Effector CD8-positive, alpha-beta T cell (primary cell): ENCODE results near the gene IFTAP.
"Not testable (repeated sequence)": the region's sequence is repeated elsewhere in the genome, so short reads cannot be mapped to it uniquely, and the experiment has no call there.

Experiments
- DNase-seq: peaks from one replicate; lab custom pipeline; 2025; lab: John Stamatoyannopoulos, UW
- total RNA-seq, 4 experiments: gene quantifications; one replicate each; lab custom pipeline; 2026; lab: John Stamatoyannopoulos, UW

Gene IFTAP, protein sequence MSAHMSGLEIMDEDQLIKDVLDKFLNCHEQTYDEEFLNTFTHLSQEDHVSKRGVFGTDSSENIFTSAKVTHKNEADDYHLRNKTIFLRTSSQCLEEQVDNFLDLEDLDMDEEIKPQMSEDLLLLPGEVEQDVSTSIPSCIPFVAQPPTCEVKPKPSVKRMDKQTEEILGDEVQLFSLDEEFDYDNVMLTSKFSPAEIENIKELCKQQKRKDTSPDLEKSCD
- 0.18 to 1.4 (median 0.84) reads per million in 4 experiments for total RNA-seq

DNA sequence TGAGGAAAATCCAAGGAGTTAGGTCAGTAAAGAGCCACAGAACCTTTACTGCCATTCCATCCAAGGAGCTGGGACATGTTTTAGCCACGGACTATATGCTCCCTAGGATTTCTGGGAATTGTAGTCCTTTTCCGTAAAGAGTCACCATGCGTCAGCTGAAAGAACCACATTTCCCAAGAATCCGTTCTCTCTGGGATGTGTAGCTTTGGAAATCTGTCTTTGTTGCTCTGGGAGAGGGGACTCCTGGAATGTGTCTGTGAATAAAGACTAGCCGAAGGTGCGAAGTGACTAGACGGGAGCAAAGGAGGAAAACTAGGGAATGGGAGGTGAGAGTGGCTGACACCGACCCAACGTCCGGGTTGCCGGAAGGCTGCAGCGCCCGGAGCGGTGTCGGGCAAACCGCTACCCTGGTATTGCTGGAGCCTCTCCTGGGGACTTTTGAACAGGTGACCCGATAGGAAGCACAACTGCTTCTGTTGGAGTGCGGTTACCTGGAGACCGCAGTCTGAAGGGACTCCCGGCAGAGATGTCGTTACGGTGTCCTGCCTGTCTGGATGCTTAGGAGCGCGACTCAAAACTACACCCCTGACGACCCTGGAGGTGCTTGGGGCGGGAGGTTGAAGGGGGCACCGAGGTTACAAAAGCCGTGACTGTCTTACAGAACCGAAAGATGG lies at the start of gene IFTAP:
IFTAP (plus strand) TSS at position 187 of the 674 bp plus-strand sequence. CDS start 15,602 bp downstream, outside the sequence.
- no peak for DNase-seq

DNA sequence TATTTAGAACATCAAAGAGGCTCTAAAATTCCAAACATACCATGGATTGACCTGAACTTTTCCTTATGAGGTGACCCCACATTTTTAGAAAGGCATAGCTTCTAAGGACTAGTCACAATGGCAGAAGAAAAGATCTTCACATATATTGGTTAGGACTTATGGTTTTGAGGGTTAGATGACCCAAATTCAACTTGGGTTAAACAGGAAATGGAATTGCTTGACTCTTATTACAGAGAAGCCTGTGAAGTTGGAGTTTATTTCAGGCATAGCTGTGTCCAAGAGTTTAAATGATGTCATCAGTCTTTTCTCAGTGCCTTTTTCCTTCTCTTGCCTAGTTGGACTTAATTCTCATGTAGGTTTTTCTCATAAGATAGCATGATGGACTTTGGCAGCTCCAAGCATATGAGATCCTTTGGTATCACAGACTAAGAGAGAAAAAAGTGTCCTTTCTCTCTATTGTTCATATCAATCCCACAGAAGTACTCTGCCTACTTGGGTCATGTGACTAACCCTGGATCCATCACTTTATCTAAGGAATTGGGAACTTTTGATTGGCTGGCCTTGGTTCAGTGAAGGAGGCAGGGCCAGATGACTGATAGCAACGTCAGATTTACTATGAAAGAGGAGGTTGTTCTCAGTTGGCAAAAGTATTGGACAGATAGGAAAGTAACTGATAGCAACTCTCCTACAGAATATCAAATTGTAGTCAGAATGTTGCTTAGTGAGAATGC lies 43.8 kb upstream of the IFTAP start:
- no peak for DNase-seq

DNA sequence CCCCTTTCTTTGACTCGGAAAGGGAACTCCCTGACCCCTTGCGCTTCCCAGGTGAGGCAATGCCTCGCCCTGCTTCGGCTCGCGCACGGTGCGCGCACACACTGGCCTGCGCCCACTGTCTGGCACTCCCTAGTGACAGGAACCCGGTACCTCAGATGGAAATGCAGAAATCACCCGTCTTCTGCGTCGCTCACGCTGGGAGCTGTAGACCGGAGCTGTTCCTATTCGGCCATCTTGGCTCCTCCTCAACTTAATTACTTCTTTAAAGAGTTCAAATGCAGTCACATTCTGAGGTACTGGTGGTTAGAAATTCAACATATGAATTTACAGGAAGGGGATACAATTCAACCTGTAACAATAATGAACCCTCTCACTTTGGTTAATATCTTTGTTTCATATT lies 36.9 kb upstream of the IFTAP start:
- not testable (repeated sequence) for DNase-seq

DNA sequence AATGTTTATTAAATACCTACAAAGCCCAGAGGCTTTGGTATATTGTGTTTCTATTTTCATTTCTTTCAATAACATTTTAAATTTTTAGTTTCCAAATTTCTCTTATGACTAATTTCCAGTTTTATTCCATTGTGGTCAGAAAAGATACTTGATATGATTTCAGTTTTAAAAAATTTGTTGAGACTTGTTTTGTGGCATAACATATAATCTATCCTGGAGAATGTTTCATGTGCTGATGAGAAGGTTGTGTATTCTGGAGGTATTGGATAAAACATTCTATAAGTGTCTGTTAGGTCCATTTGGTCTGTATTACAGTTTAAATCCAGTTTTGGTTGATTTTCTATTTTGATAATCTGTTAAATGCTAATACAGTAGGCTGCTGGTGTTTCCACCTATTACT lies 36.3 kb upstream of the IFTAP start:
- no peak for DNase-seq

DNA sequence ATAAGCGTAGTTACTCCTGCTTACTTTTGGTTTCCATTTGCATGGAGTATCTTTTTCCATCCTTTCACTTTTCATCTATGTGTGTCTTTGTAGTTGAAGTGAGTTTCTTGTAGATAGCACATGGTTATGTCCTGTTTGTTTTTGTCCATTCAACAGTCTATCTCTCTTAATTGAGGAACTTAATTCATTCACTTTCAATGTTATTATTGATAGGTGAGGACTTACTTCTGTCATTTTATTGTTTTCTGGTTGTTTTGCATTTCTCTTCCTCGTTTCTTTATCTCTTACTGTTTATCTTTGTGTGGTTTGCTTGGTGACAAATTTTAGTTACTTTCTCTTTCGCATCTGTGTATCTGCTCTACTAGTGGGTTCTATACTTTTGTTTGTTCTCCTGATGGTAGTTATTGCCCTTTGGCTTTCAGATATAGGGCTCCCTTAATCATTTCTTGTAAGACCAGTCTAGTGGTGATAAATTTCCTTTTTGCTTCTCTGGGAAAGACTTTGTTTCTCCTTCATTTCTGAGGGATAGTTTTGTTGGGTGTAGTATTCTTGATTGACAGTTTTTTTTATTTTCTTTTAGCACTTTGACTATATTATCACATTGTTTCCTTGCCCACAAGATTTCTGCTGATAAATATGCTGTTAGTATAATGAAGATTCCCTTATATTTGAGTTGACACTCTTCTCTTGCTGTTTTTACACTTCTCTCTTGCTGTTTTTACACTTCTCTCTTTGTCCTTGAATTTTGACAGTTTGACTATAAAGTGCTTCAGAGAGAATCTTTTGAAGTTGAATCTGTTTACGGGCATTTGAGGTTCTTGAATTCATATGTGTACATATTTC lies 35.5 kb upstream of the IFTAP start:
- DNase-seq, result no peak

DNA sequence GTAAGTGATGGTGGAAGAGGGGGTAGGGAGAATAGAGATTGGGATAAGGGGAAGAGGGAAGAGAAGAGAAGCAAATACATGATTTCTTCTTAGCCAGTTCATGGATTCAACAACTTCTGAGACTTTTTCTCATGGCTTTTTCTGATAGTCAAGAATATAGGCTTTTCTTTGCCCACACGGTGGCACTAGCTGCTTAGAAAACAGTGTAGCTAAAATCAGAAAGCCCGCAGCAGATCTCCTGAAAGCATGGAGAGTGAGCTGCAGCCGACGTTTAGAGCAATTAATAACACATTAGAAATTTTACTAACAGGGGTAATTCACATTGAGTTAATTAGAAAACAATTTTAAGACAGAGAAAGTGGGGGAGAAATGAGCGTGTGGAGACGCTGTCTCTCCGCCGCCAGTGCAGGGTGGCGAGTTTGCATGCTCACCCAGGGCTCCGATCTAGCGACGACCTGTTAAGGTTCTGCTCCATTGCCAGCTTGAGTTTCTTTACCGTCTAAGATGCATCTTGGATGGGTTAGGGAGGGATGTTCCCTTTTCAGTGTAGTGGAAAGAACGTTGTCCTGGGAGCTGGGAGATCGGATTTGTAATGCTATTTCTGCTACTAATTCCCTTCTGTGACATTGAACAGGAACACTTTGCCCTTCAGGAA lies 29.8 kb upstream of the IFTAP start:
- DNase-seq, result peak; percentile 12

DNA sequence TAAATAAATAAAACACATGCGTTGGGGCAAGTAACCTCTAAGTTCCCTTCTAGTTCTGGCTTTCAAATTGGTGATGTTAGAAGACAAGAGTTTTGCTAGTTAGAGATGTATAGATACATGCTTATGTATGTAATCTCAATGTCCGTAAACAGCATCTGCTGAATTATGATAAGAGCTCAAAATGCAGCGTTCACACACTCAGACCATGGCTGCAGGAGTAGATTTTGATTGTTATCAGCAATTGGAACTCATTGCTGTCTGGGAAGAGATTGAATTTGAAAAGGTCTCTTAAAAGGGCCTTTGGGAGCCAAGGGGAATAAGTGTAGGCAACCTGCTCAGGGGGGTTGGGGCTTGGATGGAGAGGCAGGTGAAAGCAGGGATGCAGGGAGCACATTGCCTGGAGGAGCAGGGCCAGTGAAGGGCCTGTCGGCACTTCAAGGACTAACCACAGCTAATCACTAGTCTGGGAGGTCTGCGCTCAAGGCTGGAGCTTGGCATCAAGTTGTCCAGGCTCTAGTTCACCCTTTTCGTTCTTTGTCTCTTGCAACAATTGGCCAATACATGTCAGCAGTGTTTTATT lies 29.2 kb upstream of the IFTAP start:
- DNase-seq, result no peak

DNA sequence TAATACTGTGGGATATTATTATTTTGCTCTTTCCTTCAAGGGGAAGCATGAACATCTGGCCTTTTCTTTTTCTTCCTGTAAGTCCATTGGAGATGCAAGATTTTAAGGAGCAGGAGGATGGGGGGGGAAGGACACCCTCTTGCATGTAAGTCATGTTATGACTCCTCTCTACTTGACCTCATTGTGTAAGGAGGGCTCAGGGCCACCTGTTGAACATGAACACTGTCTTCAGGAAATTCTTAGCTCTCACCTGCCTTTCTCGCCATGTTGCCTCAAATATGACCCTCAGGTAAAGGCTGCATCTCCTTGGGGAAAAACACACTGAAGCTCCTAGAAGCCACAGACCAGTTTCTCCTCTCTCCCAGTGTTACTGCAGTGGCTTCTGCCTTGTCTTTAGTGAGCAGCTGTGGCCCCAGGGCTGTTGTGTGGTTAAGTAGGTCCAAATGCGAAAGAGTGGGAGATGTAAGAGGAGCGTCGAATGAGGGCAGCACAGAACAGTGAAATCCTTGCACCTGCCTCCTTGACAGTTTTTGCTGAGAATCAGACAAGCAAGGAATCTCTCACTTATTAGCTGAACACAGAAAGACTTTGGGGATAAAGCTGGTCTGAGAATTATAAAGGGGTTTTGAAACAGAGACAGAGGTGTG lies 27.8 kb upstream of the IFTAP start:
- no peak for DNase-seq

DNA sequence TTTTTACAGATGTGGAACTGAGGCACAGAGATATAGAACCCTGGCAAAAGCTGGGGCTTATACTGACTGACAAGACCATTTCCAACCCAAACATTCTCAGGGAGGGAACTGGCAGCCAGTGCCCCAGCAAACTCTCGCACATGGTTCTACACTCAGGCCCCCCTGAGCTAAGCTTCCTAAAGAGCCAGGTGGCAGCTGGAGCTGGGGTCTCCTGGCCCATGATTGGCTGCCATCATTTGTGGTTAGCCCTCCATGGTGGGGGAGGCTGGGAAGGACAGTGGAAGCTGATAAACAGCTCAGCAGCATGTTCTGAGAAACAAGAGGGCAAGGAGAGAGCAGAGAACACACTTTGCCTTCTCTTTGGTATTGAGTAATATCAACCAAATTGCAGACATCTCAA lies 26.6 kb upstream of the IFTAP start, which contains the start of gene RAG1:
RAG1 (plus strand) TSS at position 314 of the 400 bp plus-strand sequence. CDS start 5,298 bp downstream, outside the sequence.
- DNase-seq, result no peak

DNA sequence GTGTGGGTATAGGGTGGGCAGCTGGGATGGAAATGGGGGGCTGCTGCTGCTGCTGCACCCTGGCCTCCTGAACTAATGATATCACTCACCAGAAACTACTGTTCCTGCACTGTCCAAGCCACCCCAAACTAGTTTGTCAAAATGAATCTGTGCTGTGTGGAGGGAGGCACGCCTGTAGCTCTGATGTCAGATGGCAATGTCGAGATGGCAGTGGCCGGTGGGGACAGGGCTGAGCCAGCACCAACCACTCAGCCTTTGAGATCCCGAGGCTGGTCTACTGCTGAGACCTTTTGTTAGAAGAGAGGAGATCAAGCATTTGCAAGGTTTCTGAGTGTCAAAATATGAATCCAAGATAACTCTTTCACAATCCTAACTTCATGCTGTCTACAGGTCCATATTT lies 25.2 kb upstream of the IFTAP start:
- no peak for DNase-seq

DNA sequence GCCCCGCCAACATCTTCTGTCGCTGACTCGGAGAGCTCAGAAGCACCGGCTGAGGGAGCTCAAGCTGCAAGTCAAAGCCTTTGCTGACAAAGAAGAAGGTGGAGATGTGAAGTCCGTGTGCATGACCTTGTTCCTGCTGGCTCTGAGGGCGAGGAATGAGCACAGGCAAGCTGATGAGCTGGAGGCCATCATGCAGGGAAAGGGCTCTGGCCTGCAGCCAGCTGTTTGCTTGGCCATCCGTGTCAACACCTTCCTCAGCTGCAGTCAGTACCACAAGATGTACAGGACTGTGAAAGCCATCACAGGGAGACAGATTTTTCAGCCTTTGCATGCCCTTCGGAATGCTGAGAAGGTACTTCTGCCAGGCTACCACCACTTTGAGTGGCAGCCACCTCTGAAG lies 19.8 kb upstream of the IFTAP start:
- DNase-seq, result no peak

DNA sequence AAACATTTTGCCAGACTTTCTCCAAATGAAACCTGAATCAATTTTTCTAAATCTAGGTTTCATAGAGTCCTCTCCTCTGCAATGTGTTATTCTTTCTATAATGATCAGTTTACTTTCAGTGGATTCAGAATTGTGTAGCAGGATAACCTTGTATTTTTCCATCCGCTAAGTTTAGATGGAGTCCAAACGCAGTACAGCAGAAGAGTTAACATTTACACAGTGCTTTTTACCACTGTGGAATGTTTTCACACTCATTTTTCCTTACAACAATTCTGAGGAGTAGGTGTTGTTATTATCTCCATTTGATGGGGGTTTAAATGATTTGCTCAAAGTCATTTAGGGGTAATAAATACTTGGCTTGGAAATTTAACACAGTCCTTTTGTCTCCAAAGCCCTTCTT lies 16.9 kb upstream of the IFTAP start:
- DNase-seq, result no peak

DNA sequence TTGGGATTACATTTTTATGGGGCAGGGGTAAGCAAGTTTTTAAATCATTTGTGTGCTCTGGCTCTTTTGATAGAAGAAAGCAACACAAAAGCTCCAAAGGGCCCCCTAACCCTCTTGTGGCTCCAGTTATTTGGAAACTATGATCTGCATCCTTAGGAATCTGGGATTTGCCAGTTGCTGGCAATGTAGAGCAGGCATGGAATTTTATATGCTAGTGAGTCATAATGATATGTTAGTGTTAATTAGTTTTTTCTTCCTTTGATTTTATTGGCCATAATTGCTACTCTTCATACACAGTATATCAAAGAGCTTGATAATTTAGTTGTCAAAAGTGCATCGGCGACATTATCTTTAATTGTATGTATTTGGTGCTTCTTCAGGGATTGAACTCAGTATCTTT lies 16.4 kb upstream of the IFTAP start:
- no peak for DNase-seq

DNA sequence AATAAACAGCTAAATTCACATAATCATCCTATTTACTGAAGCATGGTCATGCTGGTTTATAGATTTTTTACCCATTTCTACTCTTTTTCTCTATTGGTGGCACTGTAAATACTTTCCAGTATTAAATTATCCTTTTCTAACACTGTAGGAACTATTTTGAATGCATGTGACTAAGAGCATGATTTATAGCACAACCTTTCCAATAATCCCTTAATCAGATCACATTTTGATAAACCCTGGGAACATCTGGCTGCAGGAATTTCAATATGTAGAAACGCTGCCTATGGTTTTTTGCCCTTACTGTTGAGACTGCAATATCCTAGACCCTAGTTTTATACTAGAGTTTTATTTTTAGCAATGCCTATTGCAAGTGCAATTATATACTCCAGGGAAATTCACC lies 15.8 kb upstream of the IFTAP start:
- no peak for DNase-seq

DNA sequence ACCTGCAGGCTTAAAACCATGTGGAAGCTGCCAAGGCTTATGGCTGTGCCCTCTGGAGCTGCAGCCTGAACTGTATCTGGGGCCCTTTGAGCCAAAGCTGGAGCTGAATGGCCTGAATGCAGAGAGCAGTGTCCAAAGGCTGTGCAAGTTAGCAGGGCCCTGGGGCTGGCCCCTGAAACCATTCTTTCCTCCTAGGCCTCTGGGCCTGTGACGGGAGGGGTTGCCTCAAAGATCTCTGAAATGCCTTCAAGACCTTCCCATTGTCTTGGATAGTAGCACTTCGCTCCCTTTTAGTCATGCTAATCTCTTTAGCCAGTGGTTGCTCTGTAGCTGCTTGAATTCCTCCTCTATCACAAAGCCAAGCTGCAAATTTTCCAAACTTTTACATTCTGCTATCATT lies 12.8 kb upstream of the IFTAP start:
- DNase-seq, result no peak

DNA sequence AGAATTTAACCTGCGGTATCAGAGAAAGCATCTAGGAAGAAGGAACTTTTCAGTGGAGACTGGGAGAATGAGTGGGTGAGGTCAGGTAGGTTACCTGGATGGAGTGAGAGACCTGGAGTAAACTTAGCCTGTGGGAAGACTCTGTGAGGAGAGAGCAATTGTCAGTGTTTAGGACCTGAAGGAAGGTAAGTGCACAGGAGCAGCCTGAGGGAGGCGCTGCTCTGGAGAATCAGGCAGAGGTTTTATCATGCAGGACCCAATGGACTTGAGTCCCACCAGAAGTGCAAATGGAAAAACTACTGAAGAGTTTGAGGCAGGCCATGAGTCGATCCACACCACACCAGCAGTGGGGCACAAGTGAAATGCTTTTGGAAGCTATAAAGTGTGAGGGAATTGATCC lies 10.6 kb upstream of the IFTAP start:
- DNase-seq, result no peak

DNA sequence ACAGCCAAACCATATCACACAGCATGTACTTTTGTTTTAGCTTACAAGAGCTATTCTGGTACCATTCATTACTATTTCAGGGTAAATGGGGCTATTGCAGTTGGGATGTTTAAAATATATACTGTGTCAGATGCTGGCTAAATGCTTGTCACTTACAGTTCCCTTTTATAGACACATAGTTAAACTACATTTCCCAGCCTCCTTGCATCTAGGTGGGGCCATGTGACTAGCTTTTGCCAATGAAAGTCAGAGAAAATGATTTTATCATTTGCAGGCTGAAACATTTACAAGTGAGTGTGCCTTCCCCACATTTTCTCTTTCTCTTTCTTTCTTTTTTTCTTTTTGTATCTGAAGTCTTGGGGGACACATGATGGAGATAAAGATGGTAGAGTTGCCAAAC lies 7.8 kb upstream of the IFTAP start:
- no peak for DNase-seq

DNA sequence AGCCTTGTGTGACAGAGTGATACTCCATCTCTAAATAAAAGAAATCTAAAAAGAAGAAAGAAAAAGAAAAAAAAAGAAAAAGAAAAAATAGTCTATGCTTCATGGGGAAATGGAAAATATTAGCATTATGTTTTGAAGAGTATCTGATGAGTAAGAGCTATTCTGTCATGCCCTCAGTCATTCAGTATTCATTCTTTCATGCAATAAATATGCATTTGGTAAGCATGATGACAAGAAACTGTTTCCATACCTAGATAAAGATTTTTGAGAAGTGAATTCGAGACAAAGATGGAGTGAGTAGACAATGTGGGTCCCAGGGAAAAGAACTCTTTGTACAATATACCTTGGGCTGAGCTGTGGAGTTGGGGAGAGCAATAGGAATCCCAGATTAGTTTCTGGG lies 6.2 kb upstream of the IFTAP start:
- DNase-seq, result no peak

DNA sequence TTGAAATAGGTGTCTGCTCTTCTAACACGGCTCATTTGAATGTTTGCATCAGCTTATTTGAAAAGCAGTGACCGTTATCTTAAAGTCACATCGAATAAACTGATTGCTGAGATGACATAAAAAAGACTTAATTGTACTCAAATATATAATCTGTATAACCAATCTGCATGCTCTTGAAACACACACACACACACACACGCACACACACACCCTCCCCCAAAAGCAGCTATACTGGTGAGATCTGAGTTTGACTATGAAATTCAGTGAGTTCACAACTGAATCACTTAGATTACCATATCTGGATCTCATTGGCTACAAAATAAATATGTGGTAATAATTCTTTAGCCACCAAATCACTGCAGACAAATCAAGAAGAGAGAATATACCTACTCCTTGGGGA lies 3.8 kb upstream of the IFTAP start:
- no peak for DNase-seq

DNA sequence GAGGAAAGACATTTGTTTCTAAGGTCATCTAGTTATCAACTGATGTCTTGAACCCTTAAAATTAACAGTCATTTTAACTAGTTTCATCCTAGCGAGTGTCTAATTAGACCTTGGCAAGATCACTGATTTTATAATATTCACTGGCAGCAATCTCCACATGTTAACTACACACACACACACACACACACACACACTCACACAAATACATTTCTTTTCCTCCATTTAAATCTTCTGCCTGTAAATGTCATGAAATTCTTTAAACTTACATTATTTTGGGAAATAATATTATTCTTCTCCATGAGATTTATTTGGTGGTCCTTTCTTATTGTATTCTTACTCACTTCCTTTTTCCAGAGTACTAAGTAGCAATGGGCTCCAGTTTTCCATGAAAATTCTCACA lies 2.9 kb upstream of the IFTAP start:
- DNase-seq, result no peak

DNA sequence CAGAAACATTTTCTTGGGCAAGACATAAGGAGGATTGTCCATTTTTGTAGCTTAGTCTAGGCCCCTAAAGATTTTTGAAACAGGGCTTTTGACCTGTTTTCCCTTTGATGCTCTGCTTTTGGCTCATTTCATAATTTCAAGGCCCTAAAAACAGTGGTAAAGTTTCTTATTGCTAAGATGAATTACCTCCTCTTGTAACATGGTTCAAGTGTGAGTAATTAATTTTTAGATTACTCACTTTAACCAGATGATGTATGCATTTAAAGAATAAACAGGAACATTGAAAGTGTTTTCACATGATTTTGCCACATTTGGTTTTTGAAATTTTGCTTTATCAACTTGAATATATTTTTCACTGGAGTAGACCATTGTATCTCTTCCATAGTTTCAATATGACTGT lies 2.6 kb downstream of the IFTAP start:
- no peak for DNase-seq
